Duodenal mucosa (tissue), 2 donors: Measurements from ENCODE around the gene LHX6.

Source experiments
- H3K27ac ChIP-seq: one replicate; pipeline ENCODE4 v1.7.0; 2013; ENCODE audit warnings: low read depth, low read length
- H3K27me3 ChIP-seq, 2 donors: one replicate each; pipeline ENCODE4 v1.7.0; 2013; ENCODE audit warnings: low read length in 2 of 2, control low read depth in 1 of 2; ENCODE audit not compliant: insufficient read depth in 2 of 2, control insufficient read depth in 1 of 2
- H3K36me3 ChIP-seq, 2 donors: one replicate each; pipeline ENCODE4 v1.7.0; 2013; ENCODE audit warnings: low read length in 2 of 2, control low read depth in 1 of 2; ENCODE audit not compliant: insufficient read depth in 2 of 2, control insufficient read depth in 1 of 2
- H3K4me1 ChIP-seq, 2 donors: one replicate each; pipeline ENCODE4 v1.7.0; 2013; ENCODE audit warnings: low read length in 2 of 2, control low read depth in 1 of 2; ENCODE audit not compliant: insufficient read depth in 2 of 2, control insufficient read depth in 1 of 2
- H3K4me3 ChIP-seq, 2 donors: one replicate each; pipeline ENCODE4 v1.7.0; 2013; ENCODE audit warnings: low read length in 2 of 2, low read depth in 1 of 2
- H3K9ac ChIP-seq, 2 donors: one replicate each; pipeline ENCODE4 v1.7.0; 2013; ENCODE audit warnings: low read length in 2 of 2, low read depth in 1 of 2
- H3K9me3 ChIP-seq, 2 donors: one replicate each; pipeline ENCODE4 v1.7.0; 2013; ENCODE audit warnings: low read length in 2 of 2, control low read depth in 1 of 2; ENCODE audit not compliant: control insufficient read depth in 1 of 2

Gene LHX6

DNA sequence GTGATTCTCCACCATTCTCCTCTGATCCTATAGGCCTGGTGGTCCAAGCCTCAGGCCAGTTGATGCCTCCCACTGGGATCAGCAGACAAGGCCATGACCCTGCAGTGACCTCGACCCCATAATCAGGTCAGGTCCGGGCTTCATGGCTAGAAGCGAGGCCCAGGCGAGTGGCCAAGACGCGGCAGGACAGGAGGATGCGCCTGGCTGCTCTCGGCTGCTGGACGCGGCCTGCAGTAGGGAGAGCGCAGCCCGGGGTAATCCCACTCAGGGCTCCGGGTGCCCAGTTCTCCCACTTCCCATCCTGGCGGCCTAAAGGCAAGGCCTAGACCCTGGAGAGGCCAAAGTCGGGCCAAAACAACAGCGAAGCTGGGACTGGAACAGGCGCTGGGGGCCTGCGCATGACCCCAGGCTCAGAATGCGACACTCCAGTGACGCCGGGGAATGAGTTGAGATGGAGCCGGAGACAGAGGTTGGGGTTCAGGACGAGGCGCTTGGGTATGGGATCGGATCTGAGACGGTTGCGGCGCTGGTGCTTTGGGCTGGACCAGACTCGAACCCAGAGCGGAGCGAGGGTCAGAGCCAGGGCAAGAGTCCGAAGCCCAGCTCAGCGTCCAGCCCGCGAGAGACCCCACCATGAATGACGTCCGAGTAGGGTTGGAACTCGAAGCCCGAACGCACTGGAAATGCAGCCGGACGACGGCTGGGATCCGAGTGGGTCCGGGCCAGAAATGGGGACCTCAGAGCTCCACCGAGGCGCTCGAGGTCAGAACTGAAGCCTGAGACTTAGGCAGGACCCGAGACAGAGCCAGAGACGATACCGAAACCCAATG, 3.2 kb downstream of the LHX6 start:
- Histone ChIP-seq H3K4me3 (peak overlapping the region in 1 of 2 donors; percentile 5), H3K36me3 (no peaks in the 10 kb centered on the region), H3K9me3 (no peaks in the 10 kb centered on the region), H3K27ac (no peak overlapping the region), H3K9ac (no peak overlapping the region), H3K4me1 (peaks cover 0 to 7% of the 10 kb centered on the region in 2 donors), H3K27me3 (peaks cover 84 to 93% of the 10 kb centered on the region in 2 donors)

- H3K4me1 ChIP-seq: peaks cover 19 to 24% of the 10 kb centered on the region in 2 donors
- no peaks in the 10 kb centered on the region for H3K9me3 ChIP-seq
Measured at GRCh38 chr9:122223435-122223834, 5.3 kb downstream of the LHX6 start.

GRCh38 chr9:122222791-122223190, 6.0 kb downstream of the LHX6 start:
- H3K4me1 ChIP-seq: peaks cover 19 to 24% of the 10 kb centered on the region in 2 donors
- no peak overlapping the region for H3K4me3 ChIP-seq
- no peak overlapping the region for H3K9ac ChIP-seq
- H3K27me3 ChIP-seq: peaks cover 90 to 97% of the 10 kb centered on the region in 2 donors
- no peaks in the 10 kb centered on the region for H3K9me3 ChIP-seq
- no peaks in the 10 kb centered on the region for H3K36me3 ChIP-seq
- no peak overlapping the region for H3K27ac ChIP-seq

More at GRCh38 chr9:122223435-122223834, 5.3 kb downstream of the LHX6 start:
- no peak overlapping the region for H3K27ac ChIP-seq
- no peak overlapping the region for H3K9ac ChIP-seq
- peaks cover 88 to 95% of the 10 kb centered on the region in 2 donors for H3K27me3 ChIP-seq
- no peak overlapping the region for H3K4me3 ChIP-seq
- no peaks in the 10 kb centered on the region for H3K36me3 ChIP-seq

DNA sequence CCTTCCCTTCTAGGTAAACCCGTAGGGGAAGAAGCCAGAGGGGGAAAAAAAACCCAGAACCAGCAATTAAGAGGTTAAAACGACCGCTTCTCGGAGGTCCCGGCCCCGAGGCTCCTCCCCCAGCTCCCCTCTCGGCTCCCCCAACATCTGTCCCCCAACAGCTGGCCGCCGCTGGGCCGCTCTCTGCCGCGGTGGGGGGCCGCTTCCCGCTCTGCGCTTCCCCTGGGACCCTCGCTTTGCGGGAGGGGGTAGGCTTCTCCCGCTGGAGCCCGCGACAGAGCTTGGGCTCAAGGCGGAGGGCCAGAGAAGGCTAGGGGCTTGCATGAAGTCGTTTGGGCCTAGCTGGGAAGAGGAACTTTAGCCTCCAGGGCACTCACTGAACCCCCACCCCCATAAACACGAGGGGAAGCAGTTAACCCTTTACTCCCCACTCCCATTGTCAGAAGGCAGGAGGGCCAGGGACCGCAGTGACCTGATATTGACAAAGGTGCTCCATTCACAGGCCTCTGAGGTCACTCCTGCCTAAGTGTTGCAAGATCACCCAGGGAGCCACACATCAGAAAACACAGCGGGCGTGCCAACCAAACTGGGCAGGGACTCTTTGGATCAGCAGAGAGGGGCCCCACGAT, 7.5 kb downstream of the LHX6 start:
- Histone ChIP-seq H3K9me3 (no peaks in the 10 kb centered on the region), H3K4me1 (peaks cover 19 to 28% of the 10 kb centered on the region in 2 donors), H3K27me3 (peaks cover 82 to 94% of the 10 kb centered on the region in 2 donors), H3K9ac (no peak overlapping the region), H3K27ac (no peak overlapping the region), H3K36me3 (no peaks in the 10 kb centered on the region), H3K4me3 (no peak overlapping the region)

DNA sequence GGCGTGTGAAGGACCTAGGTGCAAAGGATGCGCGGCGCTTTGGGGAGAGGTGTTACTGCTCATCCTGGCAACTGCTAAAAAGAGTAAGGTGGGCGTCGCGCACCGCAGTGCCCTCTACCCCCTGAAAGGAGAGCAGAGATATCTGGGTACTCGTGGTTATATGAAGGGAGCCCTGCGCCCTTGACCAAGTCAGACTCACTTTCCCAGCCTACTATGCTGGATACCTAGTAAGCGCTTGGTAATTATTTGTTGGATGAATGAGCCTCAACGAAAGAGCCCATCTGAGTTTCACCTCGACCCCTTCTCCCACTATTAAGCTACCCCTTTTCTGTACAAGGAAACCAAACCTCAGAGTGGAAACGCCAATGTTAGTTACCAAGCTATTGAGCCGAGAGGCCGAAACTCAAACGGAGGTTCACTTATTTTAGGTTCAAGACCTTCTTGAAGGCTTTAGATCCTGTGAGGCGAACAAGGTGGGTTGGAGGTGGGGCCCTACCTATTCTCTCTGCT, 8.0 kb downstream of the LHX6 start:
- H3K9me3 ChIP-seq: no peaks in the 10 kb centered on the region
- no peak overlapping the region for H3K9ac ChIP-seq
- H3K4me3 ChIP-seq: peak overlapping the region in 1 of 2 donors; percentile 19
- H3K36me3 ChIP-seq: no peaks in the 10 kb centered on the region
- peaks cover 19 to 29% of the 10 kb centered on the region in 2 donors for H3K4me1 ChIP-seq
- H3K27ac ChIP-seq: no peak overlapping the region
- H3K27me3 ChIP-seq: peaks cover 82 to 94% of the 10 kb centered on the region in 2 donors

GRCh38 chr9:122219856-122220672, 8.7 kb downstream of the LHX6 start:
- H3K36me3 ChIP-seq: no peaks in the 10 kb centered on the region
- peaks cover 19 to 29% of the 10 kb centered on the region in 2 donors for H3K4me1 ChIP-seq
- peaks cover 79 to 93% of the 10 kb centered on the region in 2 donors for H3K27me3 ChIP-seq
- H3K4me3 ChIP-seq: peak overlapping the region; percentile 19 to 27
- no peak overlapping the region for H3K9ac ChIP-seq
- H3K27ac ChIP-seq: no peak overlapping the region
- no peaks in the 10 kb centered on the region for H3K9me3 ChIP-seq

- Histone ChIP-seq H3K9ac (no peak overlapping the region), H3K27ac (no peak overlapping the region), H3K36me3 (no peaks in the 10 kb centered on the region), H3K4me3 (peak overlapping the region; percentile 24 to 27), H3K4me1 (peaks cover 24 to 29% of the 10 kb centered on the region in 2 donors), H3K9me3 (no peaks in the 10 kb centered on the region), H3K27me3 (peaks cover 75 to 91% of the 10 kb centered on the region in 2 donors)
Measured at GRCh38 chr9:122218935-122219855, 9.6 kb downstream of the LHX6 start.

GRCh38 chr9:122218071-122218934, 10.5 kb downstream of the LHX6 start:
- no peaks in the 10 kb centered on the region for H3K9me3 ChIP-seq
- no peak overlapping the region for H3K4me3 ChIP-seq
- H3K4me1 ChIP-seq: peaks cover 29 to 32% of the 10 kb centered on the region in 2 donors
- no peaks in the 10 kb centered on the region for H3K36me3 ChIP-seq
- peaks cover 71 to 88% of the 10 kb centered on the region in 2 donors for H3K27me3 ChIP-seq
- no peak overlapping the region for H3K9ac ChIP-seq
- no peak overlapping the region for H3K27ac ChIP-seq
